T-cell (primary cell): ENCODE measurements around the gene CEP57L1. TPM values are rescaled to one million over a fixed set of nuclear protein-coding genes. Genes with fewer than 3 reads are reported as not detected.

ENCODE experiments used
- ATAC-seq, 4 experiments: fragments of 200-7000 bp in 3 of 4; fragments of 150-1000 bp in 1 of 4; cut with Tn5 transposase; replicated peaks in 1 of 4; 1 replicate in 3 of 4; 2 replicates in 1 of 4; pipeline ENCODE4 v1.10.0; 2021; ENCODE audit warnings: moderate library complexity in 3 of 4, mild to moderate bottlenecking in 2 of 4, moderate number of reproducible peaks in 1 of 4
- CTCF ChIA-PET, 2 donors: fragments of 300-600 bp; sonication (Branson Sonifier 250); formaldehyde crosslinking; loops; one replicate each; lab custom pipeline; 2022; ENCODE audit warnings: antibody characterized with exemption in 2 of 2; lab: Charles Lee
- POLR2A ChIA-PET, 2 donors: fragments of 300-600 bp; sonication (Branson Sonifier 250); formaldehyde crosslinking; loops; one replicate each; lab custom pipeline; 2022; ENCODE audit warnings: antibody characterized with exemption in 2 of 2; lab: Charles Lee
- DNase-seq, 35 experiments: peaks; one replicate each; pipeline versions ENCODE4 v3.0.0 to v3.0.0-alpha.2; 2013 to 2023
- H3K27ac ChIP-seq: one replicate; pipeline ENCODE4 v1.5.1; 2013; ENCODE audit warnings: low read length
- H3K27me3 ChIP-seq, 2 experiments: replicated peaks in 1 of 2; 1 replicate in 1 of 2; 2 replicates in 1 of 2; pipeline versions ENCODE4 v1.6.1 to v1.7.0; 2013; ENCODE audit warnings: low read length in 1 of 2, mixed read lengths in 1 of 2; ENCODE audit not compliant: control insufficient read depth in 2 of 2, insufficient read depth in 2 of 2; ENCODE audit errors: extremely low read depth in 1 of 2
- H3K36me3 ChIP-seq, 2 donors: 1 replicate in 1 of 2; 2 replicates in 1 of 2; pipeline versions ENCODE4 v1.6.1 to v1.7.0; 2013; ENCODE audit warnings: low read length in 1 of 2; ENCODE audit not compliant: control insufficient read depth in 2 of 2, insufficient read depth in 1 of 2; ENCODE audit errors: extremely low read depth in 1 of 2
- H3K4me1 ChIP-seq, 2 experiments: 1 replicate in 1 of 2; 2 replicates in 1 of 2; pipeline versions ENCODE4 v1.6.1 to v1.7.0; 2013; ENCODE audit warnings: low read length in 2 of 2, mixed read lengths in 1 of 2; ENCODE audit not compliant: insufficient read depth in 2 of 2, control insufficient read depth in 1 of 2; ENCODE audit errors: extremely low read depth in 1 of 2
- H3K4me3 ChIP-seq, 2 donors: 1 replicate in 1 of 2; 2 replicates in 1 of 2; pipeline versions ENCODE4 v1.5.1 to v1.7.0; 2013; ENCODE audit warnings: mild to moderate bottlenecking in 2 of 2, low read length in 1 of 2, moderate library complexity in 1 of 2; ENCODE audit not compliant: control insufficient read depth in 1 of 2; ENCODE audit errors: extremely low read depth in 1 of 2
- H3K9me3 ChIP-seq: 2 replicates; pipeline ENCODE4 v1.7.0; 2013
- H3K27ac Mint-ChIP-seq, 2 donors: one replicate each; pipeline ENCODE4 v1.8.0; 2020 to 2021; ENCODE audit warnings: mild to moderate bottlenecking in 2 of 2, mixed read lengths in 2 of 2
- H3K27me3 Mint-ChIP-seq, 2 donors: one replicate each; pipeline ENCODE4 v1.8.0; 2021 to 2022; ENCODE audit warnings: mixed read lengths in 2 of 2
- H3K36me3 Mint-ChIP-seq: one replicate; pipeline ENCODE4 v1.8.0; 2021; ENCODE audit warnings: mixed read lengths
- H3K4me1 Mint-ChIP-seq, 3 donors: one replicate each; pipeline ENCODE4 v1.8.0; 2020 to 2022; ENCODE audit warnings: mixed read lengths in 3 of 3, mild to moderate bottlenecking in 1 of 3
- H3K4me3 Mint-ChIP-seq, 3 donors: one replicate each; pipeline ENCODE4 v1.8.0; 2020 to 2022; ENCODE audit warnings: mild to moderate bottlenecking in 3 of 3, mixed read lengths in 3 of 3, moderate library complexity in 3 of 3
- H3K9me3 Mint-ChIP-seq, 3 donors: one replicate each; pipeline ENCODE4 v1.8.0; 2020 to 2022; ENCODE audit warnings: mixed read lengths in 3 of 3
- WGBS: methylation state at CpG from one replicate; pipeline ENCODE4 v1.1.5; 2013; ENCODE audit warnings: missing lambda C conversion rate; ENCODE audit not compliant: insufficient coverage; 5-methylcytosine and 5-hydroxymethylcytosine counted together
- total RNA-seq, 35 experiments: library from RNA in 6 of 35; stranded (reverse) in 6 of 35; fragments of 120-200 nt in 1 of 35; gene quantifications; one replicate each; pipeline versions ENCODE4 v1.2.1 to v1.2.4 and lab custom pipeline; 2013 to 2026

CEP57L1 gene
- total RNA-seq, 5 donors from 2014 or later (not counting 1 experiment from before 2014, with no cell fraction given) = 5.2 to 7.9 (median 5.9) TPM

GRCh38 chr6:109153752-109154151 lies 58.4 kb downstream of the CEP57L1 start:
- Mint-ChIP-seq H3K4me3 (no peak overlapping the region), H3K27me3 (no peaks in the 10 kb centered on the region), H3K9me3 (peaks cover 0 to 7% (median 0%) of the 10 kb centered on the region in 3 donors), H3K36me3 (peaks cover 42% of the 10 kb centered on the region), H3K4me1 (no peaks in the 10 kb centered on the region), H3K27ac (no peak overlapping the region)
- Histone ChIP-seq H3K9me3 (no peaks in the 10 kb centered on the region), H3K4me3 (no peak overlapping the region), H3K27ac (no peak overlapping the region), H3K27me3 (no peaks in the 10 kb centered on the region), H3K36me3 (peaks cover 0 to 8% of the 10 kb centered on the region in 2 donors), H3K4me1 (no peaks in the 10 kb centered on the region)
- ATAC-seq (no peak), DNase-seq (no peak)
- no CpG with 5 or more reads among the region's 1 CpG for WGBS
- CTCF ChIA-PET = no interaction called here
- POLR2A ChIA-PET = no interaction called here

GRCh38 chr6:109164331-109164730 lies 69.0 kb downstream of the CEP57L1 start:
- H3K36me3 Mint-ChIP-seq = peaks cover 9% of the 10 kb centered on the region
- H3K4me3 ChIP-seq = no peak overlapping the region
- CTCF ChIA-PET = no interaction called here
- no peaks in the 10 kb centered on the region for H3K27me3 ChIP-seq
- peaks cover 0 to 7% (median 0%) of the 10 kb centered on the region in 3 donors for H3K4me1 Mint-ChIP-seq
- H3K9me3 Mint-ChIP-seq = no peaks in the 10 kb centered on the region
- POLR2A ChIA-PET = no interaction called here
- no peak overlapping the region for H3K27ac Mint-ChIP-seq
- H3K9me3 ChIP-seq = no peaks in the 10 kb centered on the region
- H3K4me3 Mint-ChIP-seq = no peak overlapping the region
- no peaks in the 10 kb centered on the region for H3K4me1 ChIP-seq
- ATAC-seq (no peak), DNase-seq (no peak)
- no peaks in the 10 kb centered on the region for H3K27me3 Mint-ChIP-seq
- no peak overlapping the region for H3K27ac ChIP-seq
- no peaks in the 10 kb centered on the region for H3K36me3 ChIP-seq

- H3K4me1 Mint-ChIP-seq = peaks cover 0 to 7% (median 0%) of the 10 kb centered on the region in 3 donors
- CTCF ChIA-PET = interaction anchor here (0.6 to 0.7 kb wide), 2 partner anchors 14 to 235 kb away, joined by 5 to 6 read pairs; no protein-coding TSS in a partner anchor
- DNase-seq (no peak), ATAC-seq (no peak)
- H3K36me3 Mint-ChIP-seq = peaks cover 4% of the 10 kb centered on the region
- Histone ChIP-seq H3K27ac (no peak overlapping the region), H3K9me3 (no peaks in the 10 kb centered on the region), H3K27me3 (no peaks in the 10 kb centered on the region), H3K4me1 (no peaks in the 10 kb centered on the region), H3K36me3 (no peaks in the 10 kb centered on the region), H3K4me3 (no peak overlapping the region)
- 90% methylated on average over 1 of the region's 1 CpG for WGBS
- H3K27ac Mint-ChIP-seq = no peak overlapping the region
- POLR2A ChIA-PET = interaction anchor here in 1 of 2 donors (0.6 to 0.7 kb wide), 2 partner anchors 497 to 1240 kb away, joined by 4 to 5 read pairs; no protein-coding TSS in a partner anchor
- no peak overlapping the region for H3K4me3 Mint-ChIP-seq
- no peaks in the 10 kb centered on the region for H3K27me3 Mint-ChIP-seq
- H3K9me3 Mint-ChIP-seq = no peaks in the 10 kb centered on the region
Observed at GRCh38 chr6:109165392-109165974, 70.2 kb downstream of the CEP57L1 start.

GRCh38 chr6:109166673-109167072 lies 71.4 kb downstream of the CEP57L1 start:
- no peaks in the 10 kb centered on the region for H3K9me3 ChIP-seq
- no CpG with 5 or more reads among the region's 3 CpGs for WGBS
- Mint-ChIP-seq H3K4me3 (no peak overlapping the region), H3K27ac (no peak overlapping the region), H3K4me1 (peaks cover 0 to 7% (median 0%) of the 10 kb centered on the region in 3 donors), H3K36me3 (no peaks in the 10 kb centered on the region), H3K9me3 (no peaks in the 10 kb centered on the region), H3K27me3 (no peaks in the 10 kb centered on the region)
- H3K36me3 ChIP-seq = no peaks in the 10 kb centered on the region
- H3K4me3 ChIP-seq = no peak overlapping the region
- no peak for ATAC-seq
- ChIA-PET CTCF (interaction anchor here in 1 of 2 donors (0.6 kb wide), 1 partner anchor 15 kb away, joined by 3 read pairs; no protein-coding TSS in a partner anchor), POLR2A (interaction anchor here (0.6 kb wide), 2 partner anchors 30 to 1274 kb away, joined by 4 to 6 read pairs; no protein-coding TSS in a partner anchor)
- no peaks in the 10 kb centered on the region for H3K4me1 ChIP-seq
- no peak overlapping the region for H3K27ac ChIP-seq
- no peaks in the 10 kb centered on the region for H3K27me3 ChIP-seq
- no peak for DNase-seq

GRCh38 chr6:109167562-109167961 lies 72.3 kb downstream of the CEP57L1 start:
- H3K9me3 ChIP-seq = no peaks in the 10 kb centered on the region
- Mint-ChIP-seq H3K27me3 (no peaks in the 10 kb centered on the region), H3K27ac (no peak overlapping the region), H3K36me3 (no peaks in the 10 kb centered on the region), H3K4me1 (peaks cover 0 to 7% (median 0%) of the 10 kb centered on the region in 3 donors), H3K9me3 (no peaks in the 10 kb centered on the region), H3K4me3 (no peak overlapping the region)
- no peak for DNase-seq
- CTCF ChIA-PET = interaction anchor here in 1 of 2 donors (0.6 kb wide), 1 partner anchor 14 kb away, joined by 3 read pairs; no protein-coding TSS in a partner anchor
- no peak overlapping the region for H3K4me3 ChIP-seq
- 100% methylated on average over 1 of the region's 4 CpGs for WGBS
- ATAC-seq = no peak
- H3K36me3 ChIP-seq = no peaks in the 10 kb centered on the region
- H3K27me3 ChIP-seq = no peaks in the 10 kb centered on the region
- no peaks in the 10 kb centered on the region for H3K4me1 ChIP-seq
- POLR2A ChIA-PET = no interaction called here
- no peak overlapping the region for H3K27ac ChIP-seq

GRCh38 chr6:109170333-109170732 lies 75.0 kb downstream of the CEP57L1 start:
- no CpG with 5 or more reads among the region's 2 CpGs for WGBS
- Histone ChIP-seq H3K36me3 (no peaks in the 10 kb centered on the region), H3K9me3 (no peaks in the 10 kb centered on the region), H3K27ac (no peak overlapping the region), H3K4me3 (no peak overlapping the region), H3K4me1 (no peaks in the 10 kb centered on the region), H3K27me3 (peaks cover 0 to 3% of the 10 kb centered on the region in 2 experiments)
- H3K9me3 Mint-ChIP-seq = no peaks in the 10 kb centered on the region
- no peak overlapping the region for H3K27ac Mint-ChIP-seq
- peaks cover 0 to 7% (median 0%) of the 10 kb centered on the region in 3 donors for H3K4me1 Mint-ChIP-seq
- peaks cover 9% of the 10 kb centered on the region in 2 donors for H3K27me3 Mint-ChIP-seq
- POLR2A ChIA-PET = no interaction called here
- DNase-seq = no peak
- ATAC-seq = no peak
- no peaks in the 10 kb centered on the region for H3K36me3 Mint-ChIP-seq
- CTCF ChIA-PET = interaction anchor here in 1 of 2 donors (0.6 kb wide), 1 partner anchor 659 kb away, joined by 4 read pairs; no protein-coding TSS in a partner anchor
- no peak overlapping the region for H3K4me3 Mint-ChIP-seq
